ENCODE measurements around the gene ABHD14A.

Gene ABHD14A

GRCh38 chr3:51997172-51997571 is 22.3 kb downstream of the ABHD14A start:
- no peak for DNase-seq (ENCODE audit: low spot score)

- DNase-seq (ENCODE audit: low spot score): no peak
Measured at GRCh38 chr3:51997935-51998596, 23.2 kb downstream of the ABHD14A start.

- DNase-seq (ENCODE audit: low spot score): no peak
Measured at GRCh38 chr3:51998774-51999173, 23.9 kb downstream of the ABHD14A start.

- DNase-seq (ENCODE audit: low spot score): no peak
Measured at GRCh38 chr3:51999846-52000245, 25.0 kb downstream of the ABHD14A start.

GRCh38 chr3:52001443-52001974 is 26.6 kb downstream of the ABHD14A start:
- DNase-seq (ENCODE audit: low spot score): peak; percentile 85

- DNase-seq (ENCODE audit: low spot score): no peak
Measured at GRCh38 chr3:52002748-52003147, 27.9 kb downstream of the ABHD14A start.

- DNase-seq (ENCODE audit: low spot score): peak; percentile 44
Measured at GRCh38 chr3:52004163-52004787, 29.4 kb downstream of the ABHD14A start.

GRCh38 chr3:52004906-52005395 is 30.1 kb downstream of the ABHD14A start:
- DNase-seq (ENCODE audit: low spot score): no peak

- DNase-seq (ENCODE audit: low spot score): no peak
Measured at GRCh38 chr3:52005571-52005986, 30.7 kb downstream of the ABHD14A start.

GRCh38 chr3:52006017-52006819 is 31.4 kb downstream of the ABHD14A start:
- no peak for DNase-seq (ENCODE audit: low spot score)

- no peak for DNase-seq (ENCODE audit: low spot score)
Measured at GRCh38 chr3:52006820-52007133, 31.9 kb downstream of the ABHD14A start.

GRCh38 chr3:52007291-52007690 is 32.4 kb downstream of the ABHD14A start:
- DNase-seq (ENCODE audit: low spot score): no peak

- no peak for DNase-seq (ENCODE audit: low spot score)
Measured at GRCh38 chr3:52010431-52010830, 35.6 kb downstream of the ABHD14A start.

GRCh38 chr3:52012699-52013098 is 37.8 kb downstream of the ABHD14A start:
- DNase-seq (ENCODE audit: low spot score): no peak

- no peak for DNase-seq (ENCODE audit: low spot score)
Measured at GRCh38 chr3:52013802-52014598, 39.1 kb downstream of the ABHD14A start.

GRCh38 chr3:52014613-52015012 is 39.7 kb downstream of the ABHD14A start:
- DNase-seq (ENCODE audit: low spot score): no peak

GRCh38 chr3:52015438-52016228 is 40.8 kb downstream of the ABHD14A start:
- DNase-seq (ENCODE audit: low spot score): no peak

- no peak for DNase-seq (ENCODE audit: low spot score)
Measured at GRCh38 chr3:52017586-52017985, 42.7 kb downstream of the ABHD14A start.

- DNase-seq (ENCODE audit: low spot score): no peak
Measured at GRCh38 chr3:52018319-52019000, 43.6 kb downstream of the ABHD14A start.

GRCh38 chr3:52019352-52020080 is 44.7 kb downstream of the ABHD14A start:
- DNase-seq (ENCODE audit: low spot score): no peak
